Activated CD8-positive, alpha-beta memory T cell treated with anti-CD3 and anti-CD28 coated beads for 1 hour (primary cell): ENCODE results near the gene ERBB2.
"Not testable (repeated sequence)": the region's sequence is repeated elsewhere in the genome, so short reads cannot be mapped to it uniquely, and the experiment has no call there.

Source experiments
- DNase-seq, 2 donors: peaks; one replicate each; pipeline ENCODE4 v3.0.0-alpha.2; 2020; ENCODE audit warnings: low read depth in 1 of 2; ENCODE audit errors: extremely low read depth in 1 of 2

The ERBB2 gene

DNA sequence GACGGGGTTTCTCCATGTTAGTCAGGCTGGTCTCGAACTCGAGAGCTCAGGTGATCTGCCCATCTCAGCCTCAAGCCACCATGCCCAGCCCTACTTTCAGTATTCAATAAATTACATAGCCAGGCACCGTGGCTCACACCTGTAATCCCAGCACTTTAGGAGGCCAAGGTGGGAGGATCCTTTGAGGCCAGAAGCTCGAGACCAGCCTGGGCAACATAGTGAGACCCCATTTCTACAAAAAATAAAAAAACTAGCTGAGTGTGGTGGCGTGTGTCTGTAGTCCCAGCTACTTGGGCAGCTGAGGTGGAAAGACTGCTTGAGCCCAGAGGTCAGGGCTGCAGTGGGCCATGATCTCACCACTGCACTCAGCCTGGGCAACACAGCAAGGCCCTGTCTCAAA is 22.2 kb downstream of the ERBB2 start:
- DNase-seq, result no peak

- DNase-seq, result no peak
Measured at GRCh38 chr17:39722965-39723848, 23.3 kb downstream of the ERBB2 start.

- no peak for DNase-seq
Measured at GRCh38 chr17:39724731-39725130, 24.9 kb downstream of the ERBB2 start.

- not testable (repeated sequence) for DNase-seq
Measured at GRCh38 chr17:39725923-39726322, 26.1 kb downstream of the ERBB2 start.

DNA sequence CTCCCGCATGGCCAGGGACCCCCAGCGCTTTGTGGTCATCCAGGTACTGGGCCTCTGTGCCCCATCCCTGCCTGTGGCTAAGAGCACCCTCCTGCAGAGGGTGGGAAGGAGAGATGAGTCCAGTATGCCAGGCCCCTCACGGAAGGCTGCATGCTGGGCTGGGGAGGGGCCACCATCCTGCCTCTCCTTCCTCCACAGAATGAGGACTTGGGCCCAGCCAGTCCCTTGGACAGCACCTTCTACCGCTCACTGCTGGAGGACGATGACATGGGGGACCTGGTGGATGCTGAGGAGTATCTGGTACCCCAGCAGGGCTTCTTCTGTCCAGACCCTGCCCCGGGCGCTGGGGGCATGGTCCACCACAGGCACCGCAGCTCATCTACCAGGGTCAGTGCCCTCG is 26.8 kb downstream of the ERBB2 start:
- DNase-seq, result no peak

- DNase-seq, result no peak
Measured at GRCh38 chr17:39727556-39727955, 27.7 kb downstream of the ERBB2 start.

DNA sequence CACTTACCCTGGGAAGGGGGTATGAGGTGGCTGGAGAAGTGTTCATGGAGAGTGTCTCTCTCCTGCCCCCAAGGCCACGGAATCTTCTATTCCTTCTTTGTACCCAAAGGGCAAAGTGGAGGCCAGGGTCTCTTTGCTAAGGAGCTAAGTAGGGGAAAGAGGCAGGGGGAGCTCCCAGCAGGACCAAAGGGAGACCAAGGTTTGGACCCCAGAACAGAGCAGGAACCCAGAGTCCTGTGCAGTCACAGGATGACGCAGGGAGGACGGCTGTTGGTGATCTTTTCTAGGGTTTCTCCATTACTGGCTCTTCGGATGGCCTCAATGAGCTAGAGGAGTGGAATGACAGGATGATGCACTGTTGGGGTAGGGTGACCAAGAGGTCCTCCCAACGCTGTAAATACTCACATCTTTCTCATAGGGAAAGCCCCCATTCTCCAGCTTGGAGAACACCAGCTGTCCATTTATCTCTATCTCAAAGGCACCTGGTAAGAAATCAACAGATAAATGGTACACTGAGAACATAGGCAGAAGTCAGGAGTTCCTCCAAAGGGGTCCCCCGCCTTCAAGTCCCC is 29.5 kb downstream of the ERBB2 start:
- DNase-seq, result no peak

- DNase-seq, result peak; percentile 75 to 94
Measured at GRCh38 chr17:39730095-39730921, 30.4 kb downstream of the ERBB2 start, which contains the start of gene MIEN1. TSS of gene MIEN1 (minus strand) at chr17:39730532. CDS start at chr17:39730495, 37 bp downstream.

- no peak for DNase-seq
Measured at GRCh38 chr17:39732586-39732985, 32.7 kb downstream of the ERBB2 start.

- DNase-seq, result no peak
Measured at GRCh38 chr17:39735882-39736281, 36.0 kb downstream of the ERBB2 start.

DNA sequence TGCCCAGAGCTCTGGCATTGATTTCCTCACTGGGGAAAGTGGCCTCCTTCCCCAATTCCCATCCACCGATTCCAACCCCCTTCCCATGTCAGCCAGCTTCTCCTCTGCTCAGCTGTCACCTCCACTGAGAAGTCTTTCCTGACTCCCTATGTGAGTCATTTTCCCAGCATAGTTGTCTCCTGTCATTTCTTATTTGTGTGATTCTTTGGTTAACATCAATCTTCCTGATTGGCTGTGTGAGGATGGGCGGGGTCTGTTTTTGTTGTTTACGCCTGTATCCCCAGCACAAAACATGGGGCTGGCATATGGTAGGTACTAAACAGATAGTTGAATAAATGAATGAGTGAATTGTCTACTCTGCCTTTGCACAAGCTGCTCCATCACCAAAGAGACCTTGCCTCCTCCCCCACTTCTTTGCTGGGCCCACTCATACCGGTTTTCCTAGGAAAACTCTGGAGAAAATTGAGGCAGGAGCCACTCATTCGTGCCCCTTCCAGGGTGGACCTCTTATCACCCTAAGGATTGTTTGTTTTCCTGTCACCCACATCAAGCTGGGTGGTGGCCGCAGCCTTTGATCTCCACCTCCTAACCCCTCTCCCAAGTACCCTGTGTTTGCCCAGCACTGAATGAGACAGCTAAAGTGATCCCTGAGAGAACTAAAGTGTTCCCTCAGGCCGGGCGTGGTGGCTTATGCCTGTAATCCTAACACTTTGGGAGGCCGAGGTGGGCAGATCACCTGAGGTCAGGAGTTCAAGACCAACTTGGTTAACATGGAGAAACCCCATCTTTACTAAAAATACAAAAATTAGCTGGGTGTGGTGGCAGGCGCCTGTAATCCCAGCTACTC is 36.7 kb downstream of the ERBB2 start:
- no peak for DNase-seq

DNA sequence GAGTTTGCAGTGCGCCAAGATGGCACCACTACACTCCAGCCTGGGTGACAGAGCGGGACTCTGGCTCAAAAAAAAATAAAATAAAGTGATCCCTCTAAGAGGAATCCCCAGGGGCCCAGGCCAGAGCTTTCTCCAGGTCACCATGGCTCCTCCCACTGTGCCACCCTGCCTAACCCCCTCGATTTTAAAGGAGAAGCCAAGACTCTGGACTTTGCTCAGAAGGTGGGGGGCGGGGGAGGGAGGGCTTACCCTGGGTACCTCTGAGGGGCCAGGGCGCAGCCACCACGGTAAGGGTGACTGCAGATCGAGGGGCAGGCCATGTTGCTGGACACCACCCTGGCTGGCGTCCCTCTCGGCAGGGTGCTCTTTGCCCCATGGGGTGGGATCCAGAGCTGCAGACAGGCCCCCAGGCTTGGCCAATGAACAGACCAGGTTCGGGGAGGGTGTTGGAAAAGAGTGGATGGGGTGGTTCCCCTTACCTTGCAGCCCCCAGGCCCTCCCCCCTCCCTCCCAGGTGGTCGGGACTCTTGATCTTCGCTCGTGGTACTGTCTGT is 37.4 kb downstream of the ERBB2 start:
- no peak for DNase-seq

GRCh38 chr17:39737760-39738567 is 38.1 kb downstream of the ERBB2 start, which contains the start of gene GRB7:
TSS of gene GRB7 (plus strand) at chr17:39737938. CDS start at chr17:39742302, 4,364 bp downstream.
- no peak for DNase-seq

DNA sequence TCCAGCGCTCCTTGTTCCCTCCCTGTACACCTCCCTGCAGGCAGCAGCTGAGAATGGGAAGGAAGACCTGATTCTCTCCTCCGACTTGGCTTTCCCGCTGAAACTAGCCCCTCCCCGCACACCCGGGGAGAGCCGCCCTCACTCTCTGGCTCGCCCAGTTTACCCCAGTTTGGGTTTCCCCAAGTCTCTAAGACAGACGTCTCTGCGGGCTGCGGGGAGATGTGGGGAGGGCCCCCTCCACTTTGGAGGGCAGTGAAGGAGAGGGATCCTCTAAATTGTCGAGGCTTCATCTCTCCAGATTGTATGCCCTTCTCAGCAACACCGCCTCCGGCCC is 38.7 kb downstream of the ERBB2 start:
- DNase-seq, result no peak

GRCh38 chr17:39738983-39739884 is 39.4 kb downstream of the ERBB2 start:
- no peak for DNase-seq

GRCh38 chr17:39739885-39740356 is 40.1 kb downstream of the ERBB2 start:
- no peak for DNase-seq

DNA sequence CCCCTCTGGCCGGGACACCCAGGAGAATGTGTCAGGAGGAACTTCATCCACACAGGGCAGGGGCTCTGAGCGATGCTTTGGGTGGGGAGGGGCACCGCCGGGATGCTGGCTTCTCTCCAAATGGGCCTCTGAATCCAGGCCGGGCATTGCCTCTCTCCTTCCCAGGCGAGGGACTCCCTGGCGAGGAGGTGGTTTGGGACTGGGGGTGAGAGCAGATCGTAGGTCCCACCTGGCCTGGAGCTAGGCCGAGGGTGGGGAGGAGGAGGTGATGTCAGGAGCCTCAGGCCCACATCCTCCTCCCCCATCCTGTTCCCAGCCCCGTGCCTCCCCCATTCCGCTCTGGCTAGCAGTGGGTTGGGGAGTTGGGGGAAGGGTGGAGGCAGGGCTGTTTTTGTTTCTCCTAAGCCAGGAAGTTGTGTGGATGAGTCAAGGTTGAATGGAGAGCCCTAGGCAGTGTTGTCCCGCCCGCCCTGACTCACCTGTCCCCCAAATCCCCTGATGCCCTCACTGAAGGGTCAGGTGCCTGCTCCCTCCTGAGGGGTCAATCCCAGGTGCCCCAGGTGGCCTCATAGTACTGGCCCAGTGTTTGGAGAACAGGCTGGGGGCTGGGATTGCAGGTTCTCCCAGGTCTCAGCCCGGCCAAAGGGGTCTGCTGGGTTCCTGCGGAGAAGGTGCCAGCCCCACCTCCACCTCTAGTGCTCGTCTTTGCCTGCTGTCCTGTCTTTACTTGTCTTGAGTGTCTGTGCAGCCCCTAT is 40.7 kb downstream of the ERBB2 start:
- DNase-seq, result no peak
